Kidney (tissue), 14 donors: ENCODE measurements around the gene INHBA. TPM values are rescaled to one million over a fixed set of nuclear protein-coding genes. Genes with fewer than 3 reads are reported as not detected.
A peak's percentile ranks its signal among the peaks of the same experiment; 100 is the strongest.

ENCODE experiments used
- DNase-seq, 5 donors: peaks; one replicate each; pipeline ENCODE4 v3.0.0-alpha.2; 2013 to 2020
- FAIRE-seq: peaks from 2 replicates; lab custom pipeline; 2012; peaks lifted over from hg19 to GRCh38; lab: Jason Lieb, UNC
- H3K27ac ChIP-seq, 2 donors: one replicate each; pipeline ENCODE4 v1.7.0; 2013; ENCODE audit warnings: low read depth in 2 of 2, low read length in 2 of 2, inconsistent platforms in 1 of 2
- H3K27me3 ChIP-seq: one replicate; pipeline ENCODE4 v1.7.1; 2013; ENCODE audit warnings: low read length, inconsistent platforms; ENCODE audit not compliant: control insufficient read depth, insufficient read depth
- H3K36me3 ChIP-seq, 3 donors: one replicate each; pipeline versions ENCODE4 v1.7.0 to v1.7.1; 2013; ENCODE audit warnings: low read length in 3 of 3, control low read depth in 1 of 3, inconsistent platforms in 1 of 3; ENCODE audit not compliant: insufficient read depth in 3 of 3, control insufficient read depth in 2 of 3
- H3K4me1 ChIP-seq, 3 donors: one replicate each; pipeline versions ENCODE4 v1.7.0 to v1.7.1; 2013; ENCODE audit warnings: low read length in 3 of 3, inconsistent platforms in 1 of 3, low read depth in 1 of 3; ENCODE audit not compliant: control insufficient read depth in 2 of 3, insufficient read depth in 2 of 3
- H3K4me3 ChIP-seq, 3 donors: one replicate each; pipeline versions ENCODE4 v1.7.0 to v1.8.1; 2013; ENCODE audit warnings: low read length in 3 of 3, control low read depth in 1 of 3, inconsistent platforms in 1 of 3
- H3K9ac ChIP-seq, 3 donors: one replicate each; pipeline versions ENCODE4 v1.7.0 to v1.7.1; 2013; ENCODE audit warnings: low read length in 3 of 3, control low read depth in 1 of 3, inconsistent platforms in 1 of 3
- H3K9me3 ChIP-seq, 3 donors: one replicate each; pipeline versions ENCODE4 v1.7.0 to v1.7.1; 2013; ENCODE audit warnings: low read length in 3 of 3, control low read depth in 1 of 3, inconsistent platforms in 1 of 3; ENCODE audit not compliant: control insufficient read depth in 2 of 3, insufficient read depth in 1 of 3
- intact Hi-C: fragments of 100-400 bp; cut with DNase I; formaldehyde crosslinking; loops from one replicate; pipeline ENCODE4 v1.11.1; 2022
- polyA plus RNA-seq: library from polyadenylated mRNA; stranded (reverse); fragments of 350-450 nt; fragmentation: Illumina TruSeq; extraction: RNeasy Lipid Tissue Mini Kit (QIAGEN cat#74804); gene quantifications from one replicate; pipeline ENCODE4 v1.2.3, GENCODE V29; 2014; ENCODE audit warnings: low read depth, low replicate concordance; ENCODE audit not compliant: insufficient read depth
- total RNA-seq: library from RNA; stranded (reverse); fragmentation: NEBNext Ultra II Directional; extraction: Animal tissue kit (Norgen Biotek cat#: 25700); gene quantifications from one replicate; pipeline ENCODE4 v1.2.1, GENCODE V29; 2021
- TF ChIP-seq, protein P1 (sequence below): IDR thresholded peaks from 3 replicates; pipeline ENCODE4 v1.5.1; 2012; ENCODE audit warnings: mild to moderate bottlenecking, moderate library complexity, borderline replicate concordance; ENCODE audit not compliant: insufficient read depth; ENCODE audit errors: extremely low read depth
- donor health status: control.
- donor health status: control.
- donor health status: control.
- donor health status: control.
- donor health status: control.
- donor health status: DM: yes; HTN: yes; CAD: no.
- donor health status: Normal renal cell carcinoma (clear cell type).

INHBA gene
- total and polyA plus RNA-seq, 2 donors from 2014 or later, result 0.49 to 5.9 TPM

DNA sequence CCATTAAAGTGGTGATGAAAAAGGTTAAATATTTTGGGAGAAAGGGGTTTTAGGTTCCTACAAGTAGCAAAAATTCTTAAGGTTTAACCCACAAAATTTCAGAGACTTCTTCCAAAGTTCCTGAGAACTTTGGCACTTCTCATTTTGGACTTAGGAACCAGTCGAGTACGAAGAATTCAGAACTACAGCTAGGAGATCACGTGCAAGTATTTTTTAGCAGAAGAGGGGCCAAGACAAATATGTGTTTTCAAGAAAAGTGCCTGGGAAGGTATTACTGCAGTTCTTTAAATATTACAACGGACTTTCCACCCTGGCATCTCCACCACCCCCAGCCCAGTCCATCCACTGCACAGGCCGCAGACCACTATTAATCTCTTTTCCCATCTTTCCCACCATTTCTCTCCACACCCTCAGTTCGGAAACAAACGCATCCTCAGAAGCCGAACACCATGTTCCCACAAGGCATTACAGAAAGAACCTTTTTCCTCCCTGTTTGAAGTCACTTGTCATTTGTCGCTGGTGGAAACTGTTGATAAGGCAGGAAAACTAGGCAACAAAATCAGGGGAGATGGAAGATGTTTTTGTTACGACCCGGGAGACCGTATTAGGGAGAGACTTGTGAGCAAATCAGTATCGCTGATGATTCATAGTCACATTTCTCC lies 7.1 kb downstream of the INHBA start:
- Histone ChIP-seq H3K4me3 (peak overlapping the region; percentile 31 to 56 (median 50)), H3K4me1 (peaks cover 0 to 13% (median 7%) of the 10 kb centered on the region in 3 donors), H3K36me3 (no peaks in the 10 kb centered on the region), H3K9ac (peak overlapping the region in 1 of 3 donors; percentile 44), H3K27ac (peak overlapping the region in 1 of 2 donors; percentile 70), H3K27me3 (peaks cover 3% of the 10 kb centered on the region), H3K9me3 (no peaks in the 10 kb centered on the region)
- TF ChIP-seq, protein P1, sequence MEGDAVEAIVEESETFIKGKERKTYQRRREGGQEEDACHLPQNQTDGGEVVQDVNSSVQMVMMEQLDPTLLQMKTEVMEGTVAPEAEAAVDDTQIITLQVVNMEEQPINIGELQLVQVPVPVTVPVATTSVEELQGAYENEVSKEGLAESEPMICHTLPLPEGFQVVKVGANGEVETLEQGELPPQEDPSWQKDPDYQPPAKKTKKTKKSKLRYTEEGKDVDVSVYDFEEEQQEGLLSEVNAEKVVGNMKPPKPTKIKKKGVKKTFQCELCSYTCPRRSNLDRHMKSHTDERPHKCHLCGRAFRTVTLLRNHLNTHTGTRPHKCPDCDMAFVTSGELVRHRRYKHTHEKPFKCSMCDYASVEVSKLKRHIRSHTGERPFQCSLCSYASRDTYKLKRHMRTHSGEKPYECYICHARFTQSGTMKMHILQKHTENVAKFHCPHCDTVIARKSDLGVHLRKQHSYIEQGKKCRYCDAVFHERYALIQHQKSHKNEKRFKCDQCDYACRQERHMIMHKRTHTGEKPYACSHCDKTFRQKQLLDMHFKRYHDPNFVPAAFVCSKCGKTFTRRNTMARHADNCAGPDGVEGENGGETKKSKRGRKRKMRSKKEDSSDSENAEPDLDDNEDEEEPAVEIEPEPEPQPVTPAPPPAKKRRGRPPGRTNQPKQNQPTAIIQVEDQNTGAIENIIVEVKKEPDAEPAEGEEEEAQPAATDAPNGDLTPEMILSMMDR, result no peak
- DNase-seq (no peak), FAIRE-seq (no peak)
- intact Hi-C loops, result no loop called here

- H3K4me1 ChIP-seq, result peaks cover 0 to 9% (median 7%) of the 10 kb centered on the region in 3 donors
- H3K9ac ChIP-seq, result no peak overlapping the region
- H3K27ac ChIP-seq, result no peak overlapping the region
- FAIRE-seq, result no peak
- no peak for DNase-seq
- H3K4me3 ChIP-seq, result no peak overlapping the region
- H3K9me3 ChIP-seq, result no peaks in the 10 kb centered on the region
- peaks cover 3% of the 10 kb centered on the region for H3K27me3 ChIP-seq
- intact Hi-C loops, result no loop called here
- TF ChIP-seq, protein P1, result no peak
- no peaks in the 10 kb centered on the region for H3K36me3 ChIP-seq
These were observed 8.4 kb downstream of the INHBA start for GRCh38 chr7:41694495-41694894.

GRCh38 chr7:41693150-41693997 lies 9.5 kb downstream of the INHBA start:
- intact Hi-C loops, result no loop called here
- FAIRE-seq (no peak), DNase-seq (peak in 3 of 5 donors; percentile 41 to 51 (median 48))
- no peak overlapping the region for H3K27ac ChIP-seq
- no peak overlapping the region for H3K9ac ChIP-seq
- H3K27me3 ChIP-seq, result no peaks in the 10 kb centered on the region
- peaks cover 0 to 7% (median 7%) of the 10 kb centered on the region in 3 donors for H3K4me1 ChIP-seq
- no peaks in the 10 kb centered on the region for H3K9me3 ChIP-seq
- no peaks in the 10 kb centered on the region for H3K36me3 ChIP-seq
- TF ChIP-seq, protein P1, result no peak
- H3K4me3 ChIP-seq, result no peak overlapping the region
